Measurements from ENCODE around the gene GRAMD1A. TPM values are rescaled to one million over a fixed set of nuclear protein-coding genes. Genes with fewer than 3 reads are reported as not detected.

Gene GRAMD1A
- total and polyA plus RNA-seq, 9 of the 15 experiments (the other 6 are each of a cell fraction or from before 2014, with no cell fraction given): 1.4 to 63.8 (median 38.5) TPM

DNA sequence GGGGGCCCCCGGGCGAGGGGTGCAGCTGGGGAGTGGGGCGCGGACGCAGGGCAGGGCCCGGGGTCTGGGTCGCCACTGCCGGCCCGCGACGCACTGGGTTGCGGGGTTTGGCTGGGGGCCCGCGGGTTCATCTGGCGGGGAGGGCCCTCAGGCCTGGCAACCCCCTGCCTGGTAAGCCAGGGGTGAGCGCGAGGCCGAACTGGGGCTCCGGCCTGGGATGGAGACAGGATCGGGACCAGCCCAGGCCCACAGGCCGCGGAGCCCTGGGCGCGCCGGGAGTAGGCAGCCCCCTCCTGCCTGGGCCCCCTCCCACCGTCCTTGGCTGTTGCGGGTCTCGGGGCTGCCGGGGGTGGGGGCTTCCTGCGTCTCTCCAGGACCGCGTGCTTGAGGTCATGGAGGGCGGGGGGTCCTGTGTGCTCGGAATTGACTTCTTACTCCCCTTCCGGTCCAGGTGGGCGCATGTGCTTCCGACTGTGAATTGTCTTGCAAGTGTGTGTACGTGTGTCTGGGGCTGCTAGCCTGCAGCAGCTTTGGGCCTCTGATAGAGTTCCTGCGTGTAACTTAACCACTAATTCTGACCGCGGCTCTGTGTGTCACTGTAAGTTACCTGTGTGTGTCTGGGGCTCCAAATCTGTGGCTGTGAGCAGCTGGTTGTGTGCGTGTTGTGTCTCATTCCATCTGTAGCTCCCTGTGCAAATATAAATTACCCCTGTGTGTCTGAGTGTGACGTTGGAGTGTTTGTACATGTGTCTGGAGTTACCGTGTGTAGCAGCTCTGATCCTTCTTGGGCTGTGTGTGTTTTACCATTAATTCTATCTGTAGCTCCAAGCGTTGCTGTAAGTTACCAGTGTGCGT, 751 bp downstream of the GRAMD1A start (continued):
- TF ChIP-seq, protein P1, sequence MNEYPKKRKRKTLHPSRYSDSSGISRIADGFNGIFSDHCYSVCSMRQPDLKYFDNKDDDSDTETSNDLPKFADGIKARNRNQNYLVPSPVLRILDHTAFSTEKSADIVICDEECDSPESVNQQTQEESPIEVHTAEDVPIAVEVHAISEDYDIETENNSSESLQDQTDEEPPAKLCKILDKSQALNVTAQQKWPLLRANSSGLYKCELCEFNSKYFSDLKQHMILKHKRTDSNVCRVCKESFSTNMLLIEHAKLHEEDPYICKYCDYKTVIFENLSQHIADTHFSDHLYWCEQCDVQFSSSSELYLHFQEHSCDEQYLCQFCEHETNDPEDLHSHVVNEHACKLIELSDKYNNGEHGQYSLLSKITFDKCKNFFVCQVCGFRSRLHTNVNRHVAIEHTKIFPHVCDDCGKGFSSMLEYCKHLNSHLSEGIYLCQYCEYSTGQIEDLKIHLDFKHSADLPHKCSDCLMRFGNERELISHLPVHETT (CRISPR knock-in tag; conservative IDR thresholded peaks at IDR 0.05 in 1 of 2, IDR thresholded peaks at IDR 0.05 in 1 of 2): peak in 1 of 2 experiments; percentile 2; a peak in 1 of 4 replicates
- no peak for TF ChIP-seq KLF6 (CRISPR knock-in tag; IDR thresholded peaks at IDR 0.05; ENCODE audit: borderline replicate concordance)
- peak; percentile 83 for TF ChIP-seq MYC (IDR thresholded peaks at IDR 0.05; ENCODE audit: low read depth, low read length)
- peak; percentile 37; the same call in 1 of the 2 replicates for TF ChIP-seq MYC (CRISPR knock-in tag; IDR thresholded peaks at IDR 0.05; ENCODE audit: borderline replicate concordance, low read depth)
- TF ChIP-seq CHD4 (IDR thresholded peaks at IDR 0.05; ENCODE audit: insufficient read depth, insufficient replicate concordance, low read depth, low read length, poor library complexity, severe bottlenecking): no peak
- no peak for TF ChIP-seq ZNF143 (CRISPR knock-in tag; IDR thresholded peaks at IDR 0.05)
- no peak for TF ChIP-seq SNIP1 (IDR thresholded peaks at IDR 0.05; ENCODE audit: low read depth)
- TF ChIP-seq, protein P2, sequence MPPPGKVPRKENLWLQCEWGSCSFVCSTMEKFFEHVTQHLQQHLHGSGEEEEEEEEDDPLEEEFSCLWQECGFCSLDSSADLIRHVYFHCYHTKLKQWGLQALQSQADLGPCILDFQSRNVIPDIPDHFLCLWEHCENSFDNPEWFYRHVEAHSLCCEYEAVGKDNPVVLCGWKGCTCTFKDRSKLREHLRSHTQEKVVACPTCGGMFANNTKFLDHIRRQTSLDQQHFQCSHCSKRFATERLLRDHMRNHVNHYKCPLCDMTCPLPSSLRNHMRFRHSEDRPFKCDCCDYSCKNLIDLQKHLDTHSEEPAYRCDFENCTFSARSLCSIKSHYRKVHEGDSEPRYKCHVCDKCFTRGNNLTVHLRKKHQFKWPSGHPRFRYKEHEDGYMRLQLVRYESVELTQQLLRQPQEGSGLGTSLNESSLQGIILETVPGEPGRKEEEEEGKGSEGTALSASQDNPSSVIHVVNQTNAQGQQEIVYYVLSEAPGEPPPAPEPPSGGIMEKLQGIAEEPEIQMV (tag; conservative IDR thresholded peaks at IDR 0.05; ENCODE audit: low read depth): no peak
- TF ChIP-seq DMBX1 (CRISPR knock-in tag; IDR thresholded peaks at IDR 0.05; ENCODE audit: borderline replicate concordance): no peak
- no peak for TF ChIP-seq NEUROD1 (IDR thresholded peaks at IDR 0.05; ENCODE audit: borderline replicate concordance, low read depth, low read length, partially characterized antibody)
- no peak for TF ChIP-seq PCBP2 (IDR thresholded peaks at IDR 0.05; ENCODE audit: low read depth, low read length, poor library complexity, severe bottlenecking)
- no peak for TF ChIP-seq PTBP1 (IDR thresholded peaks at IDR 0.05; ENCODE audit: low read depth, low read length)
- TF ChIP-seq FOXK2 (conservative IDR thresholded peaks at IDR 0.05 in 1 of 2, IDR thresholded peaks at IDR 0.05 in 1 of 2; ENCODE audit: low read depth in 2 of 2): no peak
- TF ChIP-seq ZKSCAN8 (CRISPR knock-in tag; IDR thresholded peaks at IDR 0.05): no peak
- TF ChIP-seq GTF2E2 (tag; IDR thresholded peaks at IDR 0.05): no peak
- TF ChIP-seq ZNF140 (CRISPR knock-in tag; IDR thresholded peaks at IDR 0.05): no peak
- TF ChIP-seq HDGF (IDR thresholded peaks at IDR 0.05): no peak
- no peak for TF ChIP-seq CBX2 (IDR thresholded peaks at IDR 0.05; ENCODE audit: insufficient read depth, low read length, poor library complexity, severe bottlenecking)
- 0 out of 2 replicates have a peak, but pooled peaks have one; percentile 17 for TF ChIP-seq L3MBTL2 (IDR thresholded peaks at IDR 0.05)
- TF ChIP-seq STAT5A (IDR thresholded peaks at IDR 0.05; ENCODE audit: borderline replicate concordance, low read length): no peak
- no peak; the same call in 1 of the 2 replicates for TF ChIP-seq ZFX (CRISPR knock-in tag; IDR thresholded peaks at IDR 0.05)
- no peak for TF ChIP-seq MCM5 (IDR thresholded peaks at IDR 0.05; ENCODE audit: low read depth)
- no peak for TF ChIP-seq HEY1 (CRISPR knock-in tag; IDR thresholded peaks at IDR 0.05; ENCODE audit: borderline replicate concordance)
